ENCODE data around the gene MOCS2.

GRCh38 chr5:53123702-53124101 is 14.1 kb upstream of the MOCS2 start:
- TF ChIP-seq CTCF (IDR thresholded peaks at IDR 0.05; ENCODE audit: insufficient read depth, low read length, poor library complexity, severe bottlenecking) (no peak), EZH2phosphoT487 (conservative IDR thresholded peaks at IDR 0.05; ENCODE audit: low read length) (no peak)
